ENCODE measurements around the gene AMPD3. TPM values are rescaled to one million over a fixed set of nuclear protein-coding genes. Genes with fewer than 3 reads are reported as not detected.

Gene AMPD3
- 10 to 100 TPM; 41.9 to 50.5 TPM for total RNA-seq

- H3K36me3 Mint-ChIP-seq, result peaks cover 19 to 23% of the 10 kb centered on the region in 2 donors
- H3K27ac Mint-ChIP-seq, result peak within 1 kb of the TSS; percentile 93 to 94
- DNase-seq (ENCODE audit: low spot score in 2 of 2), result peak in 1 of 2 donors; percentile 80
- ATAC-seq, result peak; percentile 19 to 68
- no peaks in the 10 kb centered on the region for H3K9me3 Mint-ChIP-seq
Measured at GRCh38 chr11:10454878-10455631, at the start of gene AMPD3. Gene AMPD3, plus strand, starts transcription at chr11:10455264. Its CDS starts 6,256 bp downstream, at chr11:10461520.

GRCh38 chr11:10405865-10406592 lies 49.0 kb upstream of the AMPD3 start:
- no peak overlapping the region for H3K27ac Mint-ChIP-seq
- DNase-seq (ENCODE audit: low spot score in 2 of 2), result peak in 1 of 2 donors; percentile 40
- H3K36me3 Mint-ChIP-seq, result no peaks in the 10 kb centered on the region
- ATAC-seq, result peak; percentile 87 to 95
- H3K9me3 Mint-ChIP-seq, result no peaks in the 10 kb centered on the region

GRCh38 chr11:10407055-10407454 lies 48.0 kb upstream of the AMPD3 start:
- no peaks in the 10 kb centered on the region for H3K36me3 Mint-ChIP-seq
- DNase-seq (ENCODE audit: low spot score in 2 of 2), result no peak
- ATAC-seq, result no peak
- no peaks in the 10 kb centered on the region for H3K9me3 Mint-ChIP-seq
- H3K27ac Mint-ChIP-seq, result no peak overlapping the region

- Mint-ChIP-seq H3K36me3 (no peaks in the 10 kb centered on the region), H3K9me3 (no peaks in the 10 kb centered on the region), H3K27ac (no peak overlapping the region)
- DNase-seq (ENCODE audit: low spot score in 2 of 2), result no peak
- no peak for ATAC-seq
Measured at GRCh38 chr11:10407749-10408685, 47.0 kb upstream of the AMPD3 start.

GRCh38 chr11:10409207-10409661 lies 45.8 kb upstream of the AMPD3 start:
- DNase-seq (ENCODE audit: low spot score in 2 of 2), result no peak
- Mint-ChIP-seq H3K9me3 (no peaks in the 10 kb centered on the region), H3K36me3 (no peaks in the 10 kb centered on the region), H3K27ac (peak overlapping the region in 1 of 2 donors; percentile 37)
- no peak for ATAC-seq

- ATAC-seq, result no peak
Measured at GRCh38 chr11:10410106-10410843, 44.8 kb upstream of the AMPD3 start.

GRCh38 chr11:10410844-10411200 lies 44.2 kb upstream of the AMPD3 start:
- H3K36me3 Mint-ChIP-seq, result no peaks in the 10 kb centered on the region
- DNase-seq (ENCODE audit: low spot score in 2 of 2), result no peak
- ATAC-seq, result no peak
- H3K9me3 Mint-ChIP-seq, result no peaks in the 10 kb centered on the region
- H3K27ac Mint-ChIP-seq, result no peak overlapping the region

More at GRCh38 chr11:10410106-10410843, 44.8 kb upstream of the AMPD3 start:
- Mint-ChIP-seq H3K9me3 (no peaks in the 10 kb centered on the region), H3K27ac (no peak overlapping the region), H3K36me3 (no peaks in the 10 kb centered on the region)
- no peak for DNase-seq (ENCODE audit: low spot score in 2 of 2)

GRCh38 chr11:10412266-10412665 lies 42.8 kb upstream of the AMPD3 start:
- H3K27ac Mint-ChIP-seq, result no peak overlapping the region
- ATAC-seq (no peak), DNase-seq (ENCODE audit: low spot score in 2 of 2) (no peak)
- no peaks in the 10 kb centered on the region for H3K9me3 Mint-ChIP-seq
- no peaks in the 10 kb centered on the region for H3K36me3 Mint-ChIP-seq

GRCh38 chr11:10413268-10413667 lies 41.8 kb upstream of the AMPD3 start:
- no peaks in the 10 kb centered on the region for H3K9me3 Mint-ChIP-seq
- no peaks in the 10 kb centered on the region for H3K36me3 Mint-ChIP-seq
- DNase-seq (ENCODE audit: low spot score in 2 of 2) (peak in 1 of 2 donors; percentile 26), ATAC-seq (peak; percentile 72 to 86)
- H3K27ac Mint-ChIP-seq, result no peak overlapping the region

GRCh38 chr11:10414181-10414580 lies 40.9 kb upstream of the AMPD3 start:
- Mint-ChIP-seq H3K27ac (peak overlapping the region in 1 of 2 donors; percentile 76), H3K36me3 (no peaks in the 10 kb centered on the region), H3K9me3 (no peaks in the 10 kb centered on the region)
- no peak for ATAC-seq
- DNase-seq (ENCODE audit: low spot score in 2 of 2), result no peak

- peak overlapping the region; percentile 76 to 81 for H3K27ac Mint-ChIP-seq
- no peaks in the 10 kb centered on the region for H3K36me3 Mint-ChIP-seq
- no peaks in the 10 kb centered on the region for H3K9me3 Mint-ChIP-seq
- DNase-seq (ENCODE audit: low spot score in 2 of 2) (no peak), ATAC-seq (peak in 1 of 2 donors; percentile 53)
Measured at GRCh38 chr11:10414659-10415058, 40.4 kb upstream of the AMPD3 start.

GRCh38 chr11:10415817-10416392 lies 39.2 kb upstream of the AMPD3 start:
- Mint-ChIP-seq H3K9me3 (peaks cover 0 to 3% of the 10 kb centered on the region in 2 donors), H3K36me3 (no peaks in the 10 kb centered on the region), H3K27ac (no peak overlapping the region)
- no peak for ATAC-seq
- DNase-seq (ENCODE audit: low spot score in 2 of 2), result no peak

- DNase-seq (ENCODE audit: low spot score in 2 of 2), result no peak
- no peak for ATAC-seq
- Mint-ChIP-seq H3K27ac (no peak overlapping the region), H3K36me3 (no peaks in the 10 kb centered on the region), H3K9me3 (peaks cover 0 to 10% of the 10 kb centered on the region in 2 donors)
Measured at GRCh38 chr11:10418259-10418949, 36.7 kb upstream of the AMPD3 start.

- no peaks in the 10 kb centered on the region for H3K36me3 Mint-ChIP-seq
- DNase-seq (ENCODE audit: low spot score in 2 of 2), result no peak
- H3K27ac Mint-ChIP-seq, result no peak overlapping the region
- H3K9me3 Mint-ChIP-seq, result peaks cover 0 to 14% of the 10 kb centered on the region in 2 donors
- ATAC-seq, result no peak
Measured at GRCh38 chr11:10418950-10419310, 36.1 kb upstream of the AMPD3 start.

- ATAC-seq (no peak), DNase-seq (ENCODE audit: low spot score in 2 of 2) (no peak)
- H3K27ac Mint-ChIP-seq, result no peak overlapping the region
- H3K36me3 Mint-ChIP-seq, result no peaks in the 10 kb centered on the region
- H3K9me3 Mint-ChIP-seq, result peaks cover 3 to 12% of the 10 kb centered on the region in 2 donors
Measured at GRCh38 chr11:10426475-10426874, 28.6 kb upstream of the AMPD3 start.
